Natural killer cell (primary cell): ENCODE results near the gene SECTM1. TPM values are rescaled to one million over a fixed set of nuclear protein-coding genes. Genes with fewer than 3 reads are reported as not detected.

Source experiments
- ATAC-seq, 3 donors: fragments of 150-1000 bp in 2 of 3; fragments of 200-7000 bp in 1 of 3; cut with Tn5 transposase; 1 replicate in 1 of 3; 2 replicates in 2 of 3; pipeline ENCODE4 v1.10.0; 2021; ENCODE audit warnings: mild to moderate bottlenecking in 2 of 3, moderate library complexity in 2 of 3
- DNase-seq, 2 donors: peaks; one replicate each; pipeline versions ENCODE4 v3.0.0 to v3.0.0-alpha.2; 2013 to 2021; ENCODE audit warnings: mixed read lengths in 1 of 2
- H3K27ac ChIP-seq: one replicate; pipeline ENCODE4 v1.5.1; 2013; ENCODE audit warnings: mild to moderate bottlenecking, low read length
- H3K27me3 ChIP-seq: one replicate; pipeline ENCODE4 v1.6.1; 2013; ENCODE audit warnings: low read length; ENCODE audit not compliant: control insufficient read depth, insufficient read depth
- H3K36me3 ChIP-seq: one replicate; pipeline ENCODE4 v1.6.1; 2013; ENCODE audit warnings: low read length; ENCODE audit not compliant: control insufficient read depth, insufficient read depth
- H3K4me1 ChIP-seq: one replicate; pipeline ENCODE4 v1.6.1; 2013; ENCODE audit warnings: low read length; ENCODE audit not compliant: control insufficient read depth, insufficient read depth
- H3K4me3 ChIP-seq: one replicate; pipeline ENCODE4 v1.5.1; 2013; ENCODE audit warnings: low read length
- H3K9me3 ChIP-seq: one replicate; pipeline ENCODE4 v1.6.1; 2013; ENCODE audit warnings: low read length; ENCODE audit not compliant: control insufficient read depth, insufficient read depth
- H3K27ac Mint-ChIP-seq, 2 donors: one replicate each; pipeline ENCODE4 v1.8.0; 2022; ENCODE audit warnings: mild to moderate bottlenecking in 2 of 2, mixed read lengths in 2 of 2, moderate library complexity in 1 of 2
- H3K27me3 Mint-ChIP-seq, 2 donors: one replicate each; pipeline ENCODE4 v1.8.0; 2022; ENCODE audit warnings: low read depth in 2 of 2, mixed read lengths in 2 of 2
- H3K36me3 Mint-ChIP-seq: one replicate; pipeline ENCODE4 v1.8.0; 2022; ENCODE audit warnings: mixed read lengths
- H3K4me1 Mint-ChIP-seq, 2 donors: one replicate each; pipeline ENCODE4 v1.8.0; 2022; ENCODE audit warnings: mixed read lengths in 2 of 2
- H3K4me3 Mint-ChIP-seq: one replicate; pipeline ENCODE4 v1.8.0; 2022; ENCODE audit warnings: mild to moderate bottlenecking, moderate library complexity, mixed read lengths
- H3K9me3 Mint-ChIP-seq, 2 donors: one replicate each; pipeline ENCODE4 v1.8.0; 2022; ENCODE audit warnings: mixed read lengths in 2 of 2
- WGBS: methylation state at CpG from one replicate; pipeline ENCODE4 v1.1.7; 2013; ENCODE audit warnings: missing lambda C conversion rate; ENCODE audit not compliant: insufficient coverage; 5-methylcytosine and 5-hydroxymethylcytosine counted together
- intact Hi-C: fragments of 100-400 bp; cut with micrococcal nuclease; formaldehyde crosslinking; loops from one replicate; pipeline ENCODE4 v1.14.2; 2022
- total RNA-seq, 4 donors: library from RNA; stranded (reverse); fragments of 120-200 nt in 1 of 4; gene quantifications; one replicate each; pipeline versions ENCODE4 v1.2.3 to v1.2.4, GENCODE V29; 2013 to 2022
- TF ChIP-seq, protein P1 (sequence below): fragments of 200-600 bp; IDR thresholded peaks from one replicate; pipeline ENCODE4 v1.8.0; 2022; ENCODE audit warnings: antibody characterized with exemption

SECTM1 gene
- total RNA-seq, 3 donors from 2014 or later (not counting 1 experiment from before 2014, with no cell fraction given) = 3.6 to 11.2 (median 6.3) TPM

- Mint-ChIP-seq H3K27me3 (no peaks in the 10 kb centered on the region), H3K36me3 (no peaks in the 10 kb centered on the region), H3K4me3 (peak overlapping the region; percentile 5), H3K4me1 (peaks cover 44 to 72% of the 10 kb centered on the region in 2 donors), H3K27ac (peak overlapping the region; percentile 49 to 77), H3K9me3 (no peaks in the 10 kb centered on the region)
- no peaks in the 10 kb centered on the region for H3K36me3 ChIP-seq
- no peak overlapping the region for H3K27ac ChIP-seq
- TF ChIP-seq, protein P1, sequence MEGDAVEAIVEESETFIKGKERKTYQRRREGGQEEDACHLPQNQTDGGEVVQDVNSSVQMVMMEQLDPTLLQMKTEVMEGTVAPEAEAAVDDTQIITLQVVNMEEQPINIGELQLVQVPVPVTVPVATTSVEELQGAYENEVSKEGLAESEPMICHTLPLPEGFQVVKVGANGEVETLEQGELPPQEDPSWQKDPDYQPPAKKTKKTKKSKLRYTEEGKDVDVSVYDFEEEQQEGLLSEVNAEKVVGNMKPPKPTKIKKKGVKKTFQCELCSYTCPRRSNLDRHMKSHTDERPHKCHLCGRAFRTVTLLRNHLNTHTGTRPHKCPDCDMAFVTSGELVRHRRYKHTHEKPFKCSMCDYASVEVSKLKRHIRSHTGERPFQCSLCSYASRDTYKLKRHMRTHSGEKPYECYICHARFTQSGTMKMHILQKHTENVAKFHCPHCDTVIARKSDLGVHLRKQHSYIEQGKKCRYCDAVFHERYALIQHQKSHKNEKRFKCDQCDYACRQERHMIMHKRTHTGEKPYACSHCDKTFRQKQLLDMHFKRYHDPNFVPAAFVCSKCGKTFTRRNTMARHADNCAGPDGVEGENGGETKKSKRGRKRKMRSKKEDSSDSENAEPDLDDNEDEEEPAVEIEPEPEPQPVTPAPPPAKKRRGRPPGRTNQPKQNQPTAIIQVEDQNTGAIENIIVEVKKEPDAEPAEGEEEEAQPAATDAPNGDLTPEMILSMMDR = no peak
- DNase-seq (no peak), ATAC-seq (no peak)
- no peaks in the 10 kb centered on the region for H3K27me3 ChIP-seq
- no peaks in the 10 kb centered on the region for H3K9me3 ChIP-seq
- H3K4me3 ChIP-seq = no peak overlapping the region
- 95% methylated on average over 4 of the region's 4 CpGs for WGBS
- H3K4me1 ChIP-seq = peaks cover 59% of the 10 kb centered on the region
- intact Hi-C loops = loop anchor here (5.0 kb wide), 1 partner anchor 78 kb away; no protein-coding TSS in a partner anchor
These were observed 38.1 kb downstream of the SECTM1 start for GRCh38 chr17:82295472-82295814.

DNA sequence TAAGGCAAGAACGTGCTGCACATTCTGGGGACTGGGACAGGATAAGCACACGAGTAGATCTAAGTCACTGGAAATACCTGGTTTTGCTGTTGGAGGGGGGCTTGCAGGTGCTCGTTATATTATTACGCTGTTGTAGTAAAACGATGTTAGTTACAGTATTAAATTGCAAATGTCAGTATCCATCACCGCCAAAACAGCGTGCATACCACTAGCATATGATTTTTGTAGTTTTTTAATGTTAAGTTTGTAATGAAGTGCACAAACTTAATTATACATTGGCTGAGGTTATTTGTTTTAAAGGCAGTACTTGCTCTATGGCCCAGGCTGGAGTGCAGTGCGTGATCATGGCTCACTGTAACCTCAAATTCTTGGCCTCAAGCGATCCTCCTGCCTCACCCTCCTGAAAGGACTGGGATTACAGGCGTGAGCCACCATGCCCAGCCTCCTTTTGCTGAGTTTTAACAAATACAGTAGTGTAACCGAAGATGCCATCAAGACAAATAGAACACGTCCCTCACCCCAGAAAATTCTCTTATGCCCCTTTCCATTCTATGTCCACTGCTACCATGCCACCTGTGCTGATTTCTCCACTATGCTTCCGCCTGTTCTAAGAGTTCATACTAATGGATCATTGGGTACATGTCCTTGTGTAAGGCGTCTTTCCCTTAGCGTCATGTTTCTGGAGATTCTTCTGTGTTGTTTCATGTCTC lies 39.3 kb downstream of the SECTM1 start:
- intact Hi-C loops = no loop called here
- peak overlapping the region; percentile 75 for H3K4me3 Mint-ChIP-seq
- Histone ChIP-seq H3K27ac (peak overlapping the region; percentile 51), H3K4me3 (no peak overlapping the region), H3K27me3 (no peaks in the 10 kb centered on the region), H3K4me1 (peaks cover 47% of the 10 kb centered on the region), H3K36me3 (no peaks in the 10 kb centered on the region), H3K9me3 (no peaks in the 10 kb centered on the region)
- H3K27me3 Mint-ChIP-seq = no peaks in the 10 kb centered on the region
- H3K36me3 Mint-ChIP-seq = no peaks in the 10 kb centered on the region
- H3K9me3 Mint-ChIP-seq = no peaks in the 10 kb centered on the region
- TF ChIP-seq, protein P1 = no peak
- peak in 1 of 2 donors; percentile 46 for DNase-seq
- no peak for ATAC-seq
- H3K4me1 Mint-ChIP-seq = peaks cover 37 to 62% of the 10 kb centered on the region in 2 donors
- WGBS = 90% methylated on average over 15 of the region's 15 CpGs
- H3K27ac Mint-ChIP-seq = peak overlapping the region; percentile 49 to 77

- H3K27me3 Mint-ChIP-seq = no peaks in the 10 kb centered on the region
- Histone ChIP-seq H3K9me3 (no peaks in the 10 kb centered on the region), H3K4me1 (peaks cover 30% of the 10 kb centered on the region), H3K27me3 (no peaks in the 10 kb centered on the region), H3K36me3 (no peaks in the 10 kb centered on the region), H3K4me3 (peak overlapping the region; percentile 72), H3K27ac (peak overlapping the region; percentile 99)
- peak overlapping the region; percentile 77 to 87 for H3K27ac Mint-ChIP-seq
- 3% methylated on average over 86 of the region's 86 CpGs for WGBS
- intact Hi-C loops = loop anchor here (1.0 kb wide), 1 partner anchor 20 kb away; no protein-coding TSS in a partner anchor
- peaks cover 20 to 44% of the 10 kb centered on the region in 2 donors for H3K4me1 Mint-ChIP-seq
- peak; percentile 85 to 97 (median 87) for ATAC-seq
- TF ChIP-seq, protein P1 = no peak
- peak; percentile 89 to 97 for DNase-seq
- peak overlapping the region; percentile 84 for H3K4me3 Mint-ChIP-seq
- H3K36me3 Mint-ChIP-seq = no peaks in the 10 kb centered on the region
- no peaks in the 10 kb centered on the region for H3K9me3 Mint-ChIP-seq
These were observed 41.1 kb downstream of the SECTM1 start for GRCh38 chr17:82292251-82293154.
